ENCODE data around the gene MB. TPM values are rescaled to one million over a fixed set of nuclear protein-coding genes. Genes with fewer than 3 reads are reported as not detected.
"Not testable (repeated sequence)": the region's sequence is repeated elsewhere in the genome, so short reads cannot be mapped to it uniquely, and the experiment has no call there.

Gene MB
- polyA plus RNA-seq, 3 donors, result 0.47 TPM; not detected in 2

DNA sequence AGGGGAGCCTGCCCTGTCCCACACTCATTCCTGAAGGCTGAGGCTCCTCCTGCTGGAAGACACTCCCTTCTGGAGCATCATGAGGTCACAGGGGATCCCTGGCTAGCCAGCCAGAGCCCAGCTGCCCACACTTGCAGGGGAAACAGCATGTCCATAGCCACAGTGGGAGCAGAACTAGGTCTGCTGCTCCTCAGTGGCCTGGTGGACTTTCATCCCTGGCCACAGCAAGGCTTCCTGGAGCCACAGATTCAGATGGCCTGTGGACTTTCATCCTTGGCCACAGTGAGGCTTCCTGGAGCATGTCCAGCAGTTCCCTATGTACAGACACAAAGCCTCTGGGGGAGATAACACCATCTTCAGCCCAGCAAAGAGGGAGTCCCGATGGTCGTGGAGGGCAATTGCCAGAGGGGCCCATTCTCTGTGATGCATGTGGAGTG is 25.2 kb upstream of the MB start:
- no peak for DNase-seq (ENCODE audit: extremely low read depth in 1 of 11, low read depth in 9 of 11, low spot score in 4 of 11)

- no peak for DNase-seq (ENCODE audit: extremely low read depth in 1 of 11, low read depth in 9 of 11, low spot score in 4 of 11)
These were observed 24.5 kb upstream of the MB start for GRCh38 chr22:35641494-35642120.

DNA sequence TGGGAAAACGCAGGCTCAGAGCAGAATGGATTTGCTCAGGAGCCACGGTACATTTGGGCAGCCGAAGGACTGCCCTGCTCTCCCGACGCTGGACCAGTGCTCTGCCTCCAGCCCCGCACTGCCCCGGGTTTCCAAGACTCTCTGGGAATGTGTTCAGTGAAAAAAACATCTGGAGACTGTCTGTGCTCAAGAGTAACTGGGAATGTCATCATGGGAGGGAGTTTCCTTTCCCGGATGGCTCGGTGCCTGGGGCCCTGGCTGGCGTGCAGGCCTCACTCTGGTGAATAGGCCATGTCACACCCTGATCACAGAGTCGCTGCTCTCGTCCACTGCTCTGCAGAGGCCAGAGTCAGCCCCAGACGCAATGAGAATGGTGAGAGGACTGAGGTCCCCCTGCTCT is 21.3 kb upstream of the MB start:
- DNase-seq (ENCODE audit: extremely low read depth in 1 of 11, low read depth in 9 of 11, low spot score in 4 of 11), result peak in 3 of 11 donors; percentile 57 to 66 (median 60)

- DNase-seq (ENCODE audit: extremely low read depth in 1 of 11, low read depth in 9 of 11, low spot score in 4 of 11), result no peak
These were observed 20.9 kb upstream of the MB start for GRCh38 chr22:35638001-35638400.

- DNase-seq (ENCODE audit: extremely low read depth in 1 of 11, low read depth in 9 of 11, low spot score in 4 of 11), result no peak
These were observed 20.1 kb upstream of the MB start for GRCh38 chr22:35637254-35637653.

DNA sequence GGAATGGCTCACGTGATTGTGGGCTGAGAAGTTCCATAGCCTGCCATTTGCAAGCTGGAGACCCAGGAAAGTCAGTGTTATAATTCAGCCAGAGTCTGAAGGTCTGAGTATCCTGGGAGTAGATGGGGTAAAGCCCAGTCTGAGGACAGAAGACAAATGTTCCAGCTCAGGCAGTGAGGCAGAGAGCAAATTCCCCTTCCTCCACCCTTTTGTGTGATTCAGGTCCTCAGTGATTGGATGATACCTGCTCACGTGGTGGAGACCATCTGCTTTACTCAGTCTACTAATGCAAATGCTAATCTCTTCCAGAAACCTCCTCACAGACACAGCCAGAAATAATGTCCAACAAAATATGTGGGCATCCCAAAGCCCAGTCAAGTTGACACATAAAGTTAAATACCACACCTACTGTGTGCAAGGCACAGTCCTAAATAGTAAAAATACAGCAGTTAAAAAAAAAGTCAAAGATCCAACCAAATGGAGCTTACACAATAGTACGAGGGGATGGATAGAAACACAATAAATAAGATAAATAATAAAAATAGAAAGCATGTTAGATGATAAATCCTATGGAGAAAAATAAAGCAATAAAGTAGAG is 17.9 kb upstream of the MB start:
- no peak for DNase-seq (ENCODE audit: extremely low read depth in 1 of 11, low read depth in 9 of 11, low spot score in 4 of 11)

DNA sequence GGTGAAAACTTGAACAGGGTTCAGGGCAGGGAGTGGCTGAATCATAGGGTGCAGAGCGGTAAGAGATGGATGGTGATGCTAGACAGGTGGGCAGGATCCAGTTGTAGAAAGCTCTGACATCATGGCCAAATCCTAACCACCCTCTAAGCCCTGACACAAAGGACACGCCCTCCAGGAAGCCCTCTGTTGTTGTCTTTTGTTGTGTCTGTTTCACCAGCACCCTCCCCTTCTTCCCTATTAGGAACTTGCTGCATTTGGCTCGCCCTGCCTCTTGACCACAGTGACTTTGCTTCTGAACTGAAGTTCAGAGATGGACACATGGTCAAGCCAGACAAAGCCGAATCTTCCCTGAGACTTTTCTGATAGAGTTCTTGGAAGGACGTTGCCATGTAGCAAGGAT is 16.9 kb upstream of the MB start:
- DNase-seq (ENCODE audit: extremely low read depth in 1 of 11, low read depth in 9 of 11, low spot score in 4 of 11), result no peak

- DNase-seq (ENCODE audit: extremely low read depth in 1 of 11, low read depth in 9 of 11, low spot score in 4 of 11), result no peak
These were observed 16.4 kb upstream of the MB start for GRCh38 chr22:35633520-35633919.

DNA sequence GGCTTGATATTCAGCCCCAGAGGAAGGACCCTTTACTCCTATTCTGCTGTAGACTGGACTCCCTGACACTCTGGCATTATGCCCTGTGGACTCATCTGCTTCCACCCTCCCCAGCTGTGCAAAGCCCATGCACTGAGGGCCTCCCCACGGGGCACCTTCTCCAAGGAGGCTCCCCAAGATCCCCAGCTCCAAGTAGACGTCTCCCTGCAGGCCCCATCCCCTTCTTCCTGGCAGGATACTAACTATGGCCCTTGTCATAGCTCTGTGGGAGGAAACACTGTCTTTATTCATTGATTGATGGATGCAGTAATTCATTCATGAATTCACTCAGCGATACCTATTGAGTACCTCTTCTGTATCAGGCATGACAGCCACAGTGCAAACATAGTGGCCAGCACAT is 15.8 kb upstream of the MB start:
- DNase-seq (ENCODE audit: extremely low read depth in 1 of 11, low read depth in 9 of 11, low spot score in 4 of 11), result no peak

- no peak for DNase-seq (ENCODE audit: extremely low read depth in 1 of 11, low read depth in 9 of 11, low spot score in 4 of 11)
These were observed 14.5 kb upstream of the MB start for GRCh38 chr22:35631597-35631996.

DNA sequence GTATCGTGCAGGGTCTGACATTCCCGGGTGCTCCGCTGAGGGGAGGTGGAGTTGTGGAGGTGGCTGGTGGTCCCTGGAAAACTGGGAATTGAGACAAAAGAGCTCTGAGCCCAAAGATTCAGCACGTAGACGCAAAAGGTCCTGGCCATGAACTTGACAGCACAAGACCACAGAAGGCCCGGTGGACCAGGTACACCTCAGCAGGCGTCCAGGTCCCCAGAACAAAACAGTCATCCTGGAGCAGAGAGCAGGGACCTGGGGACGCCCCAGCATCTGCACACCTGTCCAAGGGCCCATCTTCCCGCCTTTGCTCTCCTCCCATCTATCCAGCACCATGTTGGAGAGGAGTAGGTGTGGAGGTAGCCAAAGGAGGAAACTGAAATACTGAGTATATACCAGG is 13.8 kb upstream of the MB start:
- no peak for DNase-seq (ENCODE audit: extremely low read depth in 1 of 11, low read depth in 9 of 11, low spot score in 4 of 11)

GRCh38 chr22:35630387-35630793 is 13.3 kb upstream of the MB start:
- no peak for DNase-seq (ENCODE audit: extremely low read depth in 1 of 11, low read depth in 9 of 11, low spot score in 4 of 11)

GRCh38 chr22:35629406-35630216 is 12.5 kb upstream of the MB start:
- no peak for DNase-seq (ENCODE audit: extremely low read depth in 1 of 11, low read depth in 9 of 11, low spot score in 4 of 11)

DNA sequence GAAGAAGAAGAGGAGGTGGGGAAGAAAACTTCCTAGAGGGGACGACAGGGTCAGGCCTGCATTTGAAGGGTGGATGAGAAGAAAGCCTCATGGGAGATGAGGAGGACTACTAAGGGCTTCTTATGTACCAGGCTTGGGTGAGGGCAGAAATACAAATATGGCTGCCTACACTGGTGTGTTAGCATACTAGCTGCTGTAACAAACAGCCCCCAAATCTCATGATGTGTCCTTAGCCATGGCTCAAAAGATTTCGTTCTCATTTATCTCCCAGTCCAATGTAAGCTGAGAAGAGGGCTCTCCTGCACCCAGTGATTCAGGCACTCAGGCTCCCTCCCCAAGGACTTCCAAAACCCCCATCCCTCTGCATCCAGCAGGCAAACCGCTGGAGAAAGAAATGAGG is 11.6 kb upstream of the MB start:
- DNase-seq (ENCODE audit: extremely low read depth in 1 of 11, low read depth in 9 of 11, low spot score in 4 of 11), result no peak

DNA sequence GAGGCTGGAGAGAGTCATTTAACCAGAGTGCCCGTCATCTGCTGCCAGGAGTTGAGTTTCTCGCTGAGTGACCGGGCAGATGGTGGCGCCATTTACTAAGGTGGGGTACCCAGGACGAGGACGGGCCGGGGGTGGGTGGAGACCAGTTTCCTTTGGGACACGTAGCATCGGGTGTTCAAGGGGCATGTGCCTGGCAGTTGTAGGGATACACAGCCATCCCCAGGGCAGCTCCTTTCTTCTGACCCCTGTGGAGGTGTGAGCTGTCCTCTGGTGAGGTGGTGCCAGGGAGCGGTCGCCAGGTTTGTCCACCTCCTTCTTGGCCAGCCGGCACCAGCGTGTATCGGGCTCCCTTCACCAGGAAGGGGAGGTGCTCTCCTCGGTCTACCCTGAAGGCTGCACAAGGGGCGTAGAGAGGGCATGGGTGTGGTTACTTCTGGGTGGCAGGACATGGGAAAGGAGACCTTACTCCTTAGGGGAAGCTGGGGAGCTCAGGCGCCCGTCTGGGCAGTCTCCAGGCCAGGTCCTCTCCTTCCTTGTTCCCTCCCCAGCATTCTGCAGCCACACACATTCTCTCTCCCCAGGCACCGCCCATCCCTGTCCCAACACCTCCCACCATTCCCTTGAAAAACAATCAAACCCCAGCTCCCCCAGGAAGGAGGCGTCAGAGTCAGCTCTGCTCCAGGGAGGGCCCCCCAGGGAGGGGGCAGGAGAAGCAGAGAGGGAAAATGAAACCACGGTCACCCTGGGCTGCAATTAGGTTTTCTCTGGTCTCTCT is 10.3 kb upstream of the MB start:
- peak in 6 of 11 donors; percentile 59 to 80 (median 74) for DNase-seq (ENCODE audit: extremely low read depth in 1 of 11, low read depth in 9 of 11, low spot score in 4 of 11)

GRCh38 chr22:35625763-35626432 is 8.8 kb upstream of the MB start:
- no peak for DNase-seq (ENCODE audit: extremely low read depth in 1 of 11, low read depth in 9 of 11, low spot score in 4 of 11)

DNA sequence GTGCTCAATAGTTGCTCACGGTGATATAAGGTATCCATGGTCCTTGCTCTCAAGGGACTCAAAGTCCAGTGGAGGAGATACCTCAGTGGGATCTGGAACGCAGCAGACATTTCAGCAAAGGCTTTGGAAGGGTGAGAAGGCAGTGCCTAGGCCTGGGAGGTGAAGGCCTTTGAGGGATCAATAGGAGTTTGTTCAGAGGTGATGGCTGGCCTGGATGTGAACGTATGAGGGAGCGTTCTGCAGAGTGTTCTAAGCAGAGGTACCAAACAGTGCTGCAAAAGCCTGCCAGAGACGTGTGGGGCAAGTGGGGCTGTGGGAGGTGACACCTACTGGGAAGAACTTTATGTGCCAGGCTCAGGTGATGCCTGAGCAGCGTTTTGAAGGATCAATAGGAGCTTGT is 7.4 kb upstream of the MB start:
- DNase-seq (ENCODE audit: extremely low read depth in 1 of 11, low read depth in 9 of 11, low spot score in 4 of 11), result no peak

- DNase-seq (ENCODE audit: extremely low read depth in 1 of 11, low read depth in 9 of 11, low spot score in 4 of 11), result not testable (repeated sequence)
These were observed 6.8 kb upstream of the MB start for GRCh38 chr22:35623885-35624284.
